Astrocyte (in vitro differentiated cells and primary cell): ENCODE results near the gene DAZAP1. TPM values are rescaled to one million over a fixed set of nuclear protein-coding genes. Genes with fewer than 3 reads are reported as not detected.

ENCODE experiments used
- DNase-seq: peaks from one replicate; pipeline ENCODE4 v3.0.0-alpha.2; 2010; ENCODE audit warnings: low read depth
- FAIRE-seq: peaks from 2 replicates; lab custom pipeline; 2011; peaks lifted over from hg19 to GRCh38; lab: Jason Lieb, UNC
- H2AFZ ChIP-seq: 2 replicates; pipeline ENCODE4 v1.6.0; 2012; ENCODE audit warnings: low read depth, low read length, inconsistent platforms
- H3K27ac ChIP-seq: 2 replicates; pipeline ENCODE4 v1.5.1; 2011; ENCODE audit warnings: low read depth, low read length, inconsistent platforms
- H3K27me3 ChIP-seq: 2 replicates; pipeline ENCODE4 v1.6.0; 2011; ENCODE audit warnings: low read length, inconsistent platforms; ENCODE audit not compliant: insufficient read depth
- H3K36me3 ChIP-seq: 2 replicates; pipeline ENCODE4 v1.5.1; 2011; ENCODE audit warnings: low read length, inconsistent platforms; ENCODE audit not compliant: insufficient read depth
- H3K4me1 ChIP-seq: 2 replicates; pipeline ENCODE4 v1.5.1; 2011; ENCODE audit warnings: low read length, inconsistent platforms; ENCODE audit not compliant: insufficient read depth
- H3K4me2 ChIP-seq: 2 replicates; pipeline ENCODE4 v1.6.0; 2012; ENCODE audit warnings: low read length, inconsistent platforms
- H3K4me3 ChIP-seq: 2 replicates; pipeline ENCODE4 v1.5.1; 2011; ENCODE audit warnings: low read depth, mild to moderate bottlenecking, low read length, inconsistent platforms; ENCODE audit not compliant: insufficient read depth
- H3K79me2 ChIP-seq: 2 replicates; pipeline ENCODE4 v1.6.0; 2012; ENCODE audit warnings: mild to moderate bottlenecking, low read length, inconsistent platforms; ENCODE audit not compliant: insufficient read depth
- H3K9ac ChIP-seq: 2 replicates; pipeline ENCODE4 v1.6.0; 2012; ENCODE audit warnings: mild to moderate bottlenecking, low read length, inconsistent platforms
- H3K9me3 ChIP-seq: 2 replicates; pipeline ENCODE4 v1.5.1; 2012; ENCODE audit warnings: low read depth, mild to moderate bottlenecking, low read length, inconsistent platforms; ENCODE audit not compliant: insufficient read depth
- H4K20me1 ChIP-seq: 2 replicates; pipeline ENCODE4 v1.6.0; 2012; ENCODE audit warnings: low read length, inconsistent platforms; ENCODE audit not compliant: insufficient read depth
- H3K27ac Mint-ChIP-seq: one replicate; pipeline ENCODE4 v1.8.0; 2021; ENCODE audit warnings: mild to moderate bottlenecking, mixed read lengths; ENCODE audit not compliant: unreplicated experiment
- H3K27me3 Mint-ChIP-seq: one replicate; pipeline ENCODE4 v1.8.0; 2021; ENCODE audit warnings: low read depth, mixed read lengths; ENCODE audit not compliant: unreplicated experiment
- H3K36me3 Mint-ChIP-seq: one replicate; pipeline ENCODE4 v1.8.0; 2021; ENCODE audit warnings: low read depth, mixed read lengths; ENCODE audit not compliant: unreplicated experiment
- H3K4me1 Mint-ChIP-seq: one replicate; pipeline ENCODE4 v1.8.0; 2021; ENCODE audit warnings: low read depth, mixed read lengths; ENCODE audit not compliant: unreplicated experiment
- H3K4me3 Mint-ChIP-seq: one replicate; pipeline ENCODE4 v1.8.0; 2021; ENCODE audit warnings: mild to moderate bottlenecking, moderate library complexity, mixed read lengths; ENCODE audit not compliant: unreplicated experiment
- H3K9me3 Mint-ChIP-seq: one replicate; pipeline ENCODE4 v1.8.0; 2021; ENCODE audit warnings: mild to moderate bottlenecking, mixed read lengths; ENCODE audit not compliant: unreplicated experiment
- CTCF ChIP-seq: IDR thresholded peaks from 2 replicates; pipeline ENCODE4 v1.5.1; 2011; ENCODE audit warnings: low read depth, mild to moderate bottlenecking, inconsistent platforms, low read length, moderate library complexity; ENCODE audit not compliant: insufficient read depth
- EZH2 ChIP-seq: IDR thresholded peaks from 2 replicates; pipeline ENCODE4 v1.6.1; 2012; ENCODE audit warnings: mild to moderate bottlenecking, low read length, inconsistent platforms; ENCODE audit not compliant: insufficient read depth
- total RNA-seq: library from RNA; stranded (reverse); gene quantifications from 2 replicates; pipeline ENCODE4 v1.2.1, GENCODE V29; 2021

Gene DAZAP1
- total RNA-seq, 1 donor from 2014 or later: 108 TPM

DNA sequence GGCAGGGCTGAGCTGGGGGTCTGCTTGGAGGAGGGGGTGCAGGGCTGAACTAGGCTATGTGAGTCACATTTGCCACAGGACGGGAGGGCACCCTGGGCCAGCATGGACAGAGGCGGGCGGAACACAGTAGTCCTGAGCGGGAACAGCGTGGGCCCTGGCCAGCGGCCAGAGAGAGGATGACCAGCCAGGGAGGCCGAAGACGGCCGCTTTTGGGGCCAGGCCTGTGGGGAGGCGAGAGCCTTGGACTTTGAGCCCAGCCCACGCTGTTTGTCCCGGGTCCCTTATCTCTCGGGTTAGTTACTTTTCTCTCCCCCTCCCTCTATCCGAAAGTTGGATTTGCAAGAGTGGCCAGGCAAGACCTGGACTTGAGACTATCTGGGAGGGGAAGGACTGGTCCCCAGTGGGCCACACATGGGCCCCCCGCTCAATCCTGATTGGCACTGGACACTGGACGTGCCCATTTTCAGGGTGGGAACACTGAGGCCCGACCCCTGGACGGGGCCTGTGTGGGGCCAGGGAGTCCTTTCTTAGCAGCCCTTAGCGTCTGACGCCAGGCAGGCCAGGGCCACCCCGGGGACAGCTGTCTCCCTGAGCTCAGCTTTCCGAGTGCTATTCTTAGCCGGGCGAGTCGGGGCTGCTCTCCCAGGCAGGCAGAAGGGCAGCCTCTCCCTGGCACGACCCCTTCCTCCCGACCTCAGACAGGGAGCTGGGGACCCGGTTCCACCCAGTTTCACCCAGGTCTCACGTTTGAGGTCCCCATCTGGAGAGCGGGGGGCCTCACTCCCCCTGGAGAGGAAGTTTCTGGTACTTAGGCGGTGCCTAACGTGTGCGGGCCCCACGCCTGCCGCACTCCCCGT, 6.9 kb upstream of the DAZAP1 start:
- DNase-seq: no peak
- Mint-ChIP-seq H3K9me3 (no peaks in the 10 kb centered on the region), H3K27ac (no peak overlapping the region), H3K27me3 (no peaks in the 10 kb centered on the region), H3K36me3 (no peaks in the 10 kb centered on the region), H3K4me3 (peak overlapping the region; percentile 72), H3K4me1 (no peaks in the 10 kb centered on the region)
- peaks cover 12% of the 10 kb centered on the region for H3K4me1 ChIP-seq
- no peaks in the 10 kb centered on the region for H3K9me3 ChIP-seq
- peak overlapping the region; percentile 85 for H3K4me2 ChIP-seq
- TF ChIP-seq CTCF: no peak
- H2AFZ ChIP-seq: peak overlapping the region; percentile 75
- peak overlapping the region; percentile 60 for H3K9ac ChIP-seq
- H4K20me1 ChIP-seq: peaks cover 3% of the 10 kb centered on the region
- no peaks in the 10 kb centered on the region for H3K36me3 ChIP-seq
- H3K79me2 ChIP-seq: no peaks in the 10 kb centered on the region
- no peaks in the 10 kb centered on the region for H3K27me3 ChIP-seq
- FAIRE-seq: no peak
- no peak overlapping the region for H3K27ac ChIP-seq
- H3K4me3 ChIP-seq: peak overlapping the region; percentile 56

- H2AFZ ChIP-seq: peak within 1 kb of the TSS; percentile 75
- TF ChIP-seq EZH2: no peak
- TF ChIP-seq CTCF: no peak
- H3K9ac ChIP-seq: peak within 1 kb of the TSS; percentile 60
- H3K27ac Mint-ChIP-seq: no peak within 1 kb of the TSS
- no peaks in the 10 kb centered on the region for H3K36me3 ChIP-seq
- peak within 1 kb of the TSS; percentile 85 for H3K4me2 ChIP-seq
- no peaks in the 10 kb centered on the region for H3K79me2 ChIP-seq
- no peak within 1 kb of the TSS for H3K27ac ChIP-seq
- FAIRE-seq (no peak), DNase-seq (no peak)
- H3K4me1 Mint-ChIP-seq: peaks cover under 1% of the 10 kb centered on the region
- H3K9me3 ChIP-seq: no peaks in the 10 kb centered on the region
- no peaks in the 10 kb centered on the region for H3K36me3 Mint-ChIP-seq
- peak within 1 kb of the TSS; percentile 56 for H3K4me3 ChIP-seq
- H3K9me3 Mint-ChIP-seq: no peaks in the 10 kb centered on the region
- H3K27me3 Mint-ChIP-seq: no peaks in the 10 kb centered on the region
- H3K4me3 Mint-ChIP-seq: peak within 1 kb of the TSS; percentile 74
- H3K27me3 ChIP-seq: no peaks in the 10 kb centered on the region
- peaks cover 3% of the 10 kb centered on the region for H4K20me1 ChIP-seq
- H3K4me1 ChIP-seq: peaks cover 12% of the 10 kb centered on the region
These were observed 6.1 kb upstream of the DAZAP1 start, which contains the start of gene GAMT for GRCh38 chr19:1401138-1401888. Gene GAMT, minus strand, starts transcription at chr19:1401542. Its CDS starts 66 bp downstream, at chr19:1401476.
